HG03095 (cell line): ENCODE data around the gene GLA.

Experiments used
- ATAC-seq: cut with Tn5 transposase; IDR thresholded peaks from one replicate; pipeline ENCODE4 v1.9.1; 2021; ENCODE audit warnings: moderate library complexity; ENCODE audit not compliant: unreplicated experiment

Gene GLA

DNA sequence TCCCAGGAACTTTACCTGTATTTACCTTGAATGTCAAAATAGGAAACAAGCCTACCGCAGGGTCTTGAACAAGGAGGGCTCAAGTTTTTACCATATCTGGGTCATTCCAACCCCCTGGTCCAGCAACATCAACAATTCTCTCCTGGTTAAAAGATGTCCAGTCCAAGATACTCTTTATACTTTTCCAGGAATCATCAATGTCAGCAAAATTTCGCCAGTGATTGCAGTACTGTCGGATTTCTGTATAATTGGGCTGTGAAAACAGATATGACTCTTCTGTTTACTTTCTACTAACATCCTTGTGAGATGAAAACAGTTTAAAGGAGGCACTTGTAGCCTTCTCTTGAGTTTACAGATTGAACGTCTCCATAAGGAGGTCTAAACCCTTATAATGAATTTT is 9.0 kb downstream of the GLA start:
- ATAC-seq, result no peak

GRCh38 chrX:101397779-101398178 is 9.9 kb downstream of the GLA start:
- no peak for ATAC-seq

DNA sequence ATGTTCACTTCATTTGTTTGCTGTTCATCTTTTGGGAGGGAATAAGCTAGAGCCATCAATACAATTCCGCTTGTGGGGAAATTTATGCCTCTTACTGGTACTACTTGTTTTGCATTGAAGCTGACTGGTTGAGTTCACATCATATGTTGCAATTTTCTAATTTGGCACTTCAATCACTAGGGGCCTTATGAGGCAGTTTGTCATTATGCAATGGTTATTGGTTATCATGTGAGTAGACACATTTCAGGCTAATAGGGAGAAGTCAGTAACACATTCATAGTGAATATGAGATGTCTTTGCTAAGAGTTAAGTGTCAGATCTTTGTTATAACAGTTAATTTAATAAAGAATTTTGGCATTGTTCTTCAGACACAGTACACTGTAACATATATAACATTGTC is 11.9 kb downstream of the GLA start:
- no peak for ATAC-seq

DNA sequence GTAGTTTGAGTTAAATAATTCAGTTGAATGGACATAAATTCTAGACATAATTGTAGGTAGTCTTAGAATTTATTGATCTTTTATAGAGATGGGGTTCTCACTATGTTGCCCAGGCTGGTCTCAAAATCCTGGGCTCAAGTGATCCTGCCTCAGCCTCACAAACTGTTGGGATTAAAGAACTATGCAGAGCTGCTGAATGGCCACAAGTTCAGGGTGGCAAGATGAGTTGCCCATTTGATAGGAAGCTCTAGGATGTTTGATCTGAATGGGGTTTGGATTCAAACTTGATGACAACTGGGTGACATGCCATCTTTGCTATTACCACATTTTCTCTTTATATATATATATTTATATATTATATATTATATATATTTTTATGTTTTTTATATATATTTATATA is 13.4 kb downstream of the GLA start:
- ATAC-seq, result no peak

DNA sequence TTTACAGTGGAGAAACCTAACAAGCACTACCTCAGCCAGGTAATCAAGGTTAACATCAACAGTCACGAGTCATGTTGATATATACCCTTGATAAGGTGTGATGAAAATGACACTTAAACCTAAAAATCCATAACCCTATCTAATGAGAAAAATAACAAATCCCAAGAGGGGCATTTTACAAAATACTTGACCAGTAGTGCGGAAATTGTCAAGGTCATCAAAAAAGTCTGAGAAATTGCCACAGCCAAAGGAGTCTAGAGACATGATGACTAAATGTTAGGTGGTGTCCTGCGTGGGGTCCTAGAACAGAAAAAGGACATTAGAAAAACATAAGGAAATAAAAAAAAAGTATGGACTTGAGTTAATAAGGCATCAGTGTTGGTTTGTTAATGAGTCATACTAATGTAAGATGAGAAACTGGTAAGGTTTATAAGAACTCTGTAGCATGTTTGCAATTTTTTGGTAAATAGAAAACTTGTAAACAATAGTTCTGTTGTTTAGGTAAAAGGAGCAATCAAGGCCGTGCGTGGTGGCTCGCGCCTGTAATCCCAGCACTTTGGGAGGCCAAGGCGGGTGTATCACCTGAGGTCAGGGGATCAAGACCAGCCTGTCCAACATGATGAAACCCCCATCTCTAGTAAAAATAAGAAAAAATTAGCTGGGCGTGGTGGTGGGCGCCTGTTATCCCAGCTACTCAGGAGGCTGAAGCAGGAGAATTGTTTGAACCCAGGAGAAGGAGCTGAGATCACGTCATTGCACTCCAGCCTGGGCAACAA is 14.0 kb downstream of the GLA start:
- ATAC-seq, result no peak

- ATAC-seq, result no peak
Measured at GRCh38 chrX:101391831-101392230, 15.9 kb downstream of the GLA start.

DNA sequence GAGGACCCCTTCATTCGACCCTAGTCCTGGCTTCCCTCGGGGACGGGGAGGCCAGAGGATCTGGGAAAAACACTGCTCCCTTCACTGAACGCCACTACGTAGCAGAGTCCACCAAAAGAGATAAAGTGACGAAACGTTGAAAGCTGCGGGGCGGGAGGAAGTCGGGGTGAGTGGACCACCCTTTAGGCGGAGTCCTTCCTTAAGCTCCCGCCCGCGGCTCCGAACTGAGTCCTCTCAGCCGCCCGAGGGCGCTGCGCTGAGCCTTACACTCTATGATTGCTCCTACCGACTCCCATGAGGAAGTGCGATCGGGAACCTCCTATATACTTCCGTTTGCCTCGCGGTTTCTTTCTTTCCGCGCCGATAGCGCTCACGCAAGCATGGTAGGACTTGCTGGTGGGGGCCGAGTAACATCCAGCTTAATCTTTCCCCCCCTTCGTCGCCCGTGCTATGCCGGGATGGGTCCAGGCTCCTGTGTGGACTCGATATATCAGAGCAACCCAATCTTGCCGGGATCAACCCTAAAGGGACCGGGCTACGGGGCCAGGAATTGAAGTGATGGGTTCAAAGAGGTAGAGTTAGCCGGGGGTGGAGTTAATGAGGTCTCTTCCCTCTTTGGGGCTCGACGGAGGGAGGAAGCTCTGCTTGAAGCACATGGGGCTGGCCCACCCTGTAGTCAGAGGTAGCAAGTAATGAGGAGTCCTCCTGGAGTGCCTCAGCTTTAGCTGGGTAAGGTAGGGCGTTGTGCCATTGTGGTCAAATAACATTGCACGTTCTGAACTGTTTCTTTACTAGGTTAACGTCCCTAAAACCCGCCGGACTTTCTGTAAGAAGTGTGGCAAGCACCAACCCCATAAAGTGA is 16.8 kb downstream of the GLA start, which contains the start of gene RPL36A:
Gene RPL36A, plus strand, starts transcription at position 348 of the 862 bp plus-strand sequence. Its CDS starts 33 bp downstream, at position 381.
- peak; percentile 75 for ATAC-seq

DNA sequence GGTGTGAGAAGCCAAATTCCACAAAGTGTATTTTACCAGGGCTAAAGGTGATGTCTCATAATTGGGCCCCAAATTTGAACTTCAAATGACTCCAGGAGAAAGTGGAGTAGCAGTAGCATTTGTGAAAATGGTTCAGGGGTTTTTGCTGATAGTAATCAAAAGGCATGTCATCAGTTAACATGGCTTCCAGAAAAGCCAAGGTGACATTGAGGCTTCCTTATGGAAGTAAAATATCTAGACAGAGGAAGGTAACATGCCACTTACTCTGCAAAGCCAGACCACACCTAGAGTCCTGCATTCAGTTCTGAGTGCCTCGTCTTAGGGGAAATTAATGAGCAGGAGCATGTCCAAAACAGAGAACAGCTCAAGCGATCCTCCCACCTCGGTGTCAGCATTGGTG is 19.1 kb downstream of the GLA start:
- ATAC-seq, result no peak

GRCh38 chrX:101386542-101386885 is 21.2 kb downstream of the GLA start:
- no peak for ATAC-seq

- ATAC-seq, result peak; percentile 62
Measured at GRCh38 chrX:101385795-101386541, 21.8 kb downstream of the GLA start, which contains the start of gene BTK. TSS of gene BTK (minus strand) at chrX:101386191. CDS start at chrX:101375284, 10,907 bp downstream.

- no peak for ATAC-seq
Measured at GRCh38 chrX:101385026-101385684, 22.6 kb downstream of the GLA start.

DNA sequence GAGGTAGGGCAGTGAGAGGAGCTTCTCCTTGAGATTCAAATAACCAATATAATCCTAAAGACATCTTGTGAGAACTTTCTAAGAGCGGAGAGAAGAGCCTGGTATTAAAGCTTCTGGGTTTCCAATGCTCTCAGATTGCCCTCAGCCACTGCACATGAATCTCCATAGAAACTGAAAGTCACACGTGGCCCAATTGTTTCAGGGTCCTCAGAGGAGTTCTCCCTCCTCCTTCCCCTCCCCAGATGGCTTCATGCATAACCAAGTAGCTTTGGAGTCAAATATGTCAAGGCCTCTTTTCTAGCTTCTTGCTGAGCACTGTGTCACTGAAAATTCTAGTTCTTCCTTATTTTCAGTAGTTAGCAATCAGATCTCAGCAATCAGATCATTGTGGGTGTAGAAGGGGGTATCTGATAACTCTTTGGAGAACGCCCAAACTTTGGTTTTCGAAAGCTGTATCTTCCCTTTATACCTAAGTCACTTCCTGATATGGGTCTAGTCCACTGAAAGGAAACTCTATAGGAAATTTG is 24.0 kb downstream of the GLA start:
- ATAC-seq, result peak; percentile 66

GRCh38 chrX:101377547-101377946 is 30.2 kb downstream of the GLA start:
- no peak for ATAC-seq

GRCh38 chrX:101370888-101371504 is 36.7 kb downstream of the GLA start:
- ATAC-seq, result peak; percentile 70

GRCh38 chrX:101369687-101370086 is 38.0 kb downstream of the GLA start:
- no peak for ATAC-seq

- ATAC-seq, result no peak
Measured at GRCh38 chrX:101368800-101369199, 38.9 kb downstream of the GLA start.

- ATAC-seq, result no peak
Measured at GRCh38 chrX:101365301-101365795, 42.4 kb downstream of the GLA start.

DNA sequence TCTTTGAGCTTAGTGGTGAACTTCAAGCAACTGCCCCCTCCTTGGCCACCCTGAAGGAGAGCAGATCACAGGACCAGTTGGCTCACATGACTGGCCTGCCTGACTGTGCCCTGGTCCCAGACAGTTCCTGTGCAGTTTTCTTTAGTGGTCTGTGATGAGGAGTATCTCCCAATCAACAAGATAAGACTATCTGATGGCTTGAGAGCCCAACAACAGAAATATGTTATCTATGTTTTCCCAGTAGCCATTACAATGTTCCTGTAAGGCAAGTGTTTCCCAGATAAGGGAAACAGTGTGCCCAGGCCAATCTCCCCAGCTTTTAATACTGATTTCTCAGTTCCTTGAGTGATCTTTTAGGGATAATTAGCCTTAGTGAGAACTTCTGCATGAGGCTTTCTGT is 45.0 kb downstream of the GLA start:
- ATAC-seq, result no peak

DNA sequence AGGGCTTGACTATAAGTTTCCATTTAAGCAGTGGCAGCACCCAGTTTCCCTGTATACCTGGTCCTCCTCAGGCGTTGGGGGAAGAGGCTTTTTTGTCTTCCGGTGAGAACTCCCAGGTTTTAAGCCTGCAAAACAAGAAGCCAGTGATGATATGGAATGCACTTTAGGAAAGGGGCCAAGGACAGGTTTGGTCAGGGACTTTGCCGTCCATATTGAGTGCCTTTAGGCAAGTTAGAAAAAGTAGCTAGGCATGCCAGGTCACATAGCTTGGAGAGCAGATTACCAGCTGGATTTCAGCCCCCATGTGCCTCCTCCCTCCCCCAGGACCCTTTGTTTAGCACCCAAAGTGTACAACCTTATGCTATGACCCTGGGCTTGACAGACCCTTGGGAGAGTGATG is 45.6 kb downstream of the GLA start:
- no peak for ATAC-seq

DNA sequence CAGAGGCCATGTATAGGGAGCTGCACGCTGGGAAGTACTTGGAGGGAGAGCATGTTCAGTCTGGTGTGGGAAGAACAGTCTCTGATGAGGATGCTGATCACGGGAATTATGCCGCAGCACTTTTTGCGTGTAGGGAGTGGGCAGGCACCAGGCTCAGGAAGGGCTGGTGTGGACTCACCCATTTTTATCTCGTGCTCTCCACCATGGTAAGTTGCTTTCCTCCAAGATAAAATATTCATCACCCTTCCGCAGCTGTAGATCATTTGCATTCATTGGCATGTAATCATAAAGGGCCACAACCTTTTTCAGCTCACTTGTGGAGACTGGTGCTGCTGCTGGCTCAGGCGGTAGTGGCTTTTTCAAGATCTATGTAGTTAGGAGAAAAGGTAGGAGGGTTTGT is 47.3 kb downstream of the GLA start:
- no peak for ATAC-seq
